HG02642 (cell line): ENCODE results near the gene PAXIP1.

Source experiments
- ATAC-seq: cut with Tn5 transposase; IDR thresholded peaks from one replicate; pipeline ENCODE4 v1.9.1; 2021; ENCODE audit warnings: mild to moderate bottlenecking; ENCODE audit not compliant: unreplicated experiment, poor library complexity

Gene PAXIP1

GRCh38 chr7:154996101-154996500 is 6.8 kb downstream of the PAXIP1 start:
- ATAC-seq: no peak

- no peak for ATAC-seq
Observed at GRCh38 chr7:154994996-154995395, 7.9 kb downstream of the PAXIP1 start.

GRCh38 chr7:154990964-154991540 is 11.9 kb downstream of the PAXIP1 start:
- ATAC-seq: no peak

- no peak for ATAC-seq
Observed at GRCh38 chr7:154987571-154987970, 15.4 kb downstream of the PAXIP1 start.

GRCh38 chr7:154986200-154986945 is 16.6 kb downstream of the PAXIP1 start:
- ATAC-seq: no peak

- ATAC-seq: no peak
Observed at GRCh38 chr7:154985230-154985629, 17.7 kb downstream of the PAXIP1 start.

- ATAC-seq: no peak
Observed at GRCh38 chr7:154984601-154985188, 18.2 kb downstream of the PAXIP1 start.

GRCh38 chr7:154978017-154978416 is 24.9 kb downstream of the PAXIP1 start:
- no peak for ATAC-seq

GRCh38 chr7:154977250-154977649 is 25.7 kb downstream of the PAXIP1 start:
- no peak for ATAC-seq

GRCh38 chr7:154976844-154977243 is 26.1 kb downstream of the PAXIP1 start:
- no peak for ATAC-seq

- ATAC-seq: no peak
Observed at GRCh38 chr7:154975984-154976383, 26.9 kb downstream of the PAXIP1 start.

GRCh38 chr7:154973381-154973780 is 29.5 kb downstream of the PAXIP1 start:
- ATAC-seq: no peak

- no peak for ATAC-seq
Observed at GRCh38 chr7:154968336-154969001, 34.5 kb downstream of the PAXIP1 start.

- ATAC-seq: no peak
Observed at GRCh38 chr7:154967401-154967955, 35.4 kb downstream of the PAXIP1 start.

GRCh38 chr7:154965014-154965413 is 37.9 kb downstream of the PAXIP1 start:
- no peak for ATAC-seq

GRCh38 chr7:154960063-154960790 is 42.7 kb downstream of the PAXIP1 start:
- ATAC-seq: no peak

GRCh38 chr7:154956427-154956826 is 46.5 kb downstream of the PAXIP1 start:
- ATAC-seq: no peak

GRCh38 chr7:154953006-154953684 is 49.8 kb downstream of the PAXIP1 start:
- ATAC-seq: no peak

GRCh38 chr7:154950960-154951359 is 52.0 kb downstream of the PAXIP1 start:
- ATAC-seq: no peak

GRCh38 chr7:154947604-154948003 is 55.3 kb downstream of the PAXIP1 start:
- no peak for ATAC-seq
